Measurements from ENCODE around the gene PAPOLA. TPM values are rescaled to one million over a fixed set of nuclear protein-coding genes. Genes with fewer than 3 reads are reported as not detected.
A peak's percentile ranks its signal among the peaks of the same experiment; 100 is the strongest.

Gene PAPOLA
- total and polyA plus RNA-seq, 2 of the 4 experiments (the other 2 are of a cell fraction): 73.8 to 128 TPM

DNA sequence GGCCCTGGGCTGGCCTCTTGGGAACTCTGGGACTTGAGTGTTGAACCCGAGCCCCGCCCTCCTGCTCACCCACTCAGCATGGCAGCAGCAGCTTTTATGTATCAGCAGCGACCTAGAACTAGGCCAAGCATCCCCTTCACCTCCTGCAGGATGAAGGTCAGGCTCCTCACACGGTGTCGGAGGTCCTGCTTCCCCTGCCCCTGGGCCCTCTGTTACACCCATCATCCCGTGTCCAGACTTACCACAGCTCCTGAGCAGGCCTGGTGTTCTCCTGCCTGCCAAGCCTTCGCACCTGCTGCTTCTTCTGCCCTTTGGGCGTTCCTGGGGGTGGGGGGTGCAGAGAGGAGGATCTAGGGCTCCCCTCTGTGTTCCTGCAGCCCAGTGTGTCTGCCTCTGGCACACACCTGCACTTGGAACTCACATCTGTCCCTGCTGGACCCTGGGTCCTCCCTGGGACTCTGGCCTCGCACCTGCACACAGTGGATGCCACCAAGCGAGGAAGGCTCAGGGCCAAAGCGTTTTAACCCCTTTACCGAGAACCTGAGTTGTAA is 80.3 kb downstream of the PAPOLA start:
- DNase-seq: no peak
- Histone ChIP-seq H4K5ac (ENCODE audit: low read depth, low read length) (no peak overlapping the region), H3K9ac (ENCODE audit: low read depth, low read length) (no peak overlapping the region), H3K27ac (ENCODE audit: insufficient read depth, low read length) (no peak overlapping the region), H2BK20ac (ENCODE audit: low read depth, low read length) (no peak overlapping the region), H2AFZ (replicated peaks; ENCODE audit: low read length, poor library complexity) (peak overlapping the region; percentile 54), H3K18ac (ENCODE audit: low read depth, low read length) (no peak overlapping the region), H3K14ac (replicated peaks; ENCODE audit: low read depth, low read length) (no peak overlapping the region), H4K91ac (ENCODE audit: insufficient read depth, low read depth, low read length) (no peak overlapping the region), H3K23ac (ENCODE audit: low read depth, low read length) (no peak overlapping the region), H3K27me3 (ENCODE audit: control insufficient read depth, insufficient read depth, low read length) (peaks cover 44% of the 10 kb centered on the region), H3K4ac (ENCODE audit: low read depth, low read length) (no peak overlapping the region), H3K9me3 (ENCODE audit: control insufficient read depth, insufficient read depth, low read length) (no peaks in the 10 kb centered on the region; the same call in 1 of the 2 replicates), H4K8ac (ENCODE audit: low read depth in 2 of 2, low read length in 2 of 2) (no peak overlapping the region), H3K36me3 (ENCODE audit: control insufficient read depth, insufficient read depth, low read length) (no peaks in the 10 kb centered on the region), H2BK15ac (ENCODE audit: low read depth, low read length) (no peak overlapping the region), H2AK5ac (ENCODE audit: low read depth, low read length) (no peak overlapping the region), H3K56ac (ENCODE audit: extremely low read depth, insufficient read depth, low read length) (no peak overlapping the region), H3K4me2 (ENCODE audit: low read depth, low read length) (no peak overlapping the region), H2BK5ac (ENCODE audit: low read depth, low read length, poor library complexity, severe bottlenecking) (no peak overlapping the region), H3K4me1 (ENCODE audit: control insufficient read depth, insufficient read depth, low read length) (no peaks in the 10 kb centered on the region), H3K79me1 (ENCODE audit: low read depth in 1 of 2, low read length in 2 of 2) (no peaks in the 10 kb centered on the region), H2BK120ac (ENCODE audit: low read depth, low read length) (no peak overlapping the region), H3K9me1 (ENCODE audit: insufficient read depth, low read length) (peaks cover 2% of the 10 kb centered on the region; the same call in 1 of the 2 replicates), H4K20me1 (ENCODE audit: insufficient read depth, low read length) (no peaks in the 10 kb centered on the region), H2AK9ac (replicated peaks; ENCODE audit: low read depth, low read length, poor library complexity) (no peak overlapping the region), H3K4me3 (ENCODE audit: insufficient read depth, low read depth, low read length) (no peak overlapping the region)
- POLR2A ChIA-PET (ENCODE audit: unreplicated experiment): no interaction called here
- dilution Hi-C loops (cut with HindIII; ENCODE audit: low sequenced_read_pairs, unreplicated experiment): no loop called here
- in situ Hi-C loops (cut with MboI; ENCODE audit: low sequenced_read_pairs): loop anchor here (10.0 kb wide), 1 partner anchor 162 kb away; no protein-coding TSS in a partner anchor
- no TSS peak for BruUV-seq (replicated peaks)
- ATAC-seq (ENCODE audit: low read depth): no peak
- TF ChIP-seq, protein P1, sequence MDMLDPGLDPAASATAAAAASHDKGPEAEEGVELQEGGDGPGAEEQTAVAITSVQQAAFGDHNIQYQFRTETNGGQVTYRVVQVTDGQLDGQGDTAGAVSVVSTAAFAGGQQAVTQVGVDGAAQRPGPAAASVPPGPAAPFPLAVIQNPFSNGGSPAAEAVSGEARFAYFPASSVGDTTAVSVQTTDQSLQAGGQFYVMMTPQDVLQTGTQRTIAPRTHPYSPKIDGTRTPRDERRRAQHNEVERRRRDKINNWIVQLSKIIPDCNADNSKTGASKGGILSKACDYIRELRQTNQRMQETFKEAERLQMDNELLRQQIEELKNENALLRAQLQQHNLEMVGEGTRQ (IDR thresholded peaks at IDR 0.05; ENCODE audit: low read depth, low read length): no peak
- TF ChIP-seq NFE2L2 (IDR thresholded peaks at IDR 0.05; ENCODE audit: low read depth, low read length) (no peak), MAFK (IDR thresholded peaks at IDR 0.05; ENCODE audit: low read depth, low read length) (no peak), MXI1 (IDR thresholded peaks at IDR 0.05; ENCODE audit: borderline replicate concordance, low read depth, low read length) (no peak), RFX5 (IDR thresholded peaks at IDR 0.05; ENCODE audit: low read depth, low read length) (no peak), MAZ (IDR thresholded peaks at IDR 0.05; ENCODE audit: borderline replicate concordance, low read depth, low read length) (no peak), FOS (IDR thresholded peaks at IDR 0.05; ENCODE audit: low read depth, low read length) (no peak), POLR2A (IDR thresholded peaks at IDR 0.05; ENCODE audit: low read depth, low read length) (no peak), CEBPB (IDR thresholded peaks at IDR 0.05; ENCODE audit: low read depth, low read length) (no peak), BHLHE40 (IDR thresholded peaks at IDR 0.05; ENCODE audit: low read depth, low read length) (no peak), SMC3 (IDR thresholded peaks at IDR 0.05; ENCODE audit: low read depth, low read length) (no peak)
- TF ChIP-seq, protein P2, sequence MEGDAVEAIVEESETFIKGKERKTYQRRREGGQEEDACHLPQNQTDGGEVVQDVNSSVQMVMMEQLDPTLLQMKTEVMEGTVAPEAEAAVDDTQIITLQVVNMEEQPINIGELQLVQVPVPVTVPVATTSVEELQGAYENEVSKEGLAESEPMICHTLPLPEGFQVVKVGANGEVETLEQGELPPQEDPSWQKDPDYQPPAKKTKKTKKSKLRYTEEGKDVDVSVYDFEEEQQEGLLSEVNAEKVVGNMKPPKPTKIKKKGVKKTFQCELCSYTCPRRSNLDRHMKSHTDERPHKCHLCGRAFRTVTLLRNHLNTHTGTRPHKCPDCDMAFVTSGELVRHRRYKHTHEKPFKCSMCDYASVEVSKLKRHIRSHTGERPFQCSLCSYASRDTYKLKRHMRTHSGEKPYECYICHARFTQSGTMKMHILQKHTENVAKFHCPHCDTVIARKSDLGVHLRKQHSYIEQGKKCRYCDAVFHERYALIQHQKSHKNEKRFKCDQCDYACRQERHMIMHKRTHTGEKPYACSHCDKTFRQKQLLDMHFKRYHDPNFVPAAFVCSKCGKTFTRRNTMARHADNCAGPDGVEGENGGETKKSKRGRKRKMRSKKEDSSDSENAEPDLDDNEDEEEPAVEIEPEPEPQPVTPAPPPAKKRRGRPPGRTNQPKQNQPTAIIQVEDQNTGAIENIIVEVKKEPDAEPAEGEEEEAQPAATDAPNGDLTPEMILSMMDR (conservative IDR thresholded peaks at IDR 0.05; ENCODE audit: low read depth, low read length): no peak
- CTCF ChIA-PET: no interaction called here
- WGBS, 2 experiments (ENCODE audit: extremely low coverage in 2 of 2, insufficient read length in 1 of 2): no CpG with 5 or more reads among the region's 12 CpGs
- intact Hi-C loops (cut with micrococcal nuclease): no loop called here

Data from IMR-90 (cell line).